ENCODE results near the gene CNTNAP2. TPM values are rescaled to one million over a fixed set of nuclear protein-coding genes. Genes with fewer than 3 reads are reported as not detected.

CNTNAP2 gene
- total RNA-seq, 1 experiment from 2014 or later: 0.03 TPM

GRCh38 chr7:147651601-147652000 is 1535.0 kb downstream of the CNTNAP2 start:
- ATAC-seq (no peak), DNase-seq (ENCODE audit: low read depth, low spot score) (no peak)
- H3K4me3 ChIP-seq (ENCODE audit: low read depth in 2 of 2, low read length in 2 of 2): no peak overlapping the region
- no peak overlapping the region for H3K27ac ChIP-seq (ENCODE audit: low read length)
- H3K36me3 ChIP-seq (ENCODE audit: control insufficient read depth, insufficient read depth, low read length): no peaks in the 10 kb centered on the region
- no peak for TF ChIP-seq TCF7L2 (IDR thresholded peaks at IDR 0.05; ENCODE audit: low read depth, low read length)
- no peak for TF ChIP-seq CTCF (IDR thresholded peaks at IDR 0.05)
- no peak for TF ChIP-seq REST (IDR thresholded peaks at IDR 0.05; ENCODE audit: insufficient read depth in 1 of 2, low read depth in 2 of 2, low read length in 1 of 2)
- TF ChIP-seq SIN3A (IDR thresholded peaks at IDR 0.05; ENCODE audit: borderline replicate concordance, insufficient read depth, low read depth, low read length): no peak
- no peak for TF ChIP-seq POLR2AphosphoS5 (IDR thresholded peaks at IDR 0.05; ENCODE audit: low read depth, low read length)
- intact Hi-C loops (cut with micrococcal nuclease; ENCODE audit: unreplicated experiment) (no loop called here), in situ Hi-C loops (cut with HindIII; ENCODE audit: low pct_unique_long_range_greater_than_20kb, low sequenced_read_pairs) (no loop called here)
- 0 out of 2 replicates have a peak, but pooled peaks cover 3% of the 10 kb centered on the region for H3K9me3 ChIP-seq (ENCODE audit: control insufficient read depth, insufficient read depth, low read depth, low read length)
- POLR2A ChIA-PET: no interaction called here
- BruUV-seq (replicated peaks): no TSS peak
- no peaks in the 10 kb centered on the region for H3K4me1 ChIP-seq (ENCODE audit: control insufficient read depth, insufficient read depth, low read length)
- CTCF ChIA-PET: no interaction called here
- H3K27me3 ChIP-seq (ENCODE audit: control insufficient read depth, insufficient read depth, low read length): no peaks in the 10 kb centered on the region

- Histone ChIP-seq H3K27me3 (ENCODE audit: control insufficient read depth, insufficient read depth, low read length) (no peaks in the 10 kb centered on the region), H3K4me1 (ENCODE audit: control insufficient read depth, insufficient read depth, low read length) (no peaks in the 10 kb centered on the region), H3K27ac (ENCODE audit: low read length) (no peak overlapping the region), H3K9me3 (ENCODE audit: control insufficient read depth, insufficient read depth, low read depth, low read length) (0 out of 2 replicates have a peak, but pooled peaks cover 3% of the 10 kb centered on the region), H3K36me3 (ENCODE audit: control insufficient read depth, insufficient read depth, low read length) (no peaks in the 10 kb centered on the region), H3K4me3 (ENCODE audit: low read depth in 2 of 2, low read length in 2 of 2) (no peak overlapping the region)
- POLR2A ChIA-PET: no interaction called here
- intact Hi-C loops (cut with micrococcal nuclease; ENCODE audit: unreplicated experiment) (no loop called here), in situ Hi-C loops (cut with HindIII; ENCODE audit: low pct_unique_long_range_greater_than_20kb, low sequenced_read_pairs) (no loop called here)
- BruUV-seq (replicated peaks): no TSS peak
- ATAC-seq (no peak), DNase-seq (ENCODE audit: low read depth, low spot score) (no peak)
- TF ChIP-seq CTCF (IDR thresholded peaks at IDR 0.05) (no peak), TCF7L2 (IDR thresholded peaks at IDR 0.05; ENCODE audit: low read depth, low read length) (no peak), SIN3A (IDR thresholded peaks at IDR 0.05; ENCODE audit: borderline replicate concordance, insufficient read depth, low read depth, low read length) (no peak), POLR2AphosphoS5 (IDR thresholded peaks at IDR 0.05; ENCODE audit: low read depth, low read length) (no peak), REST (IDR thresholded peaks at IDR 0.05; ENCODE audit: insufficient read depth in 1 of 2, low read depth in 2 of 2, low read length in 1 of 2) (no peak)
- CTCF ChIA-PET: no interaction called here
Observed at GRCh38 chr7:147653456-147653855, 1536.9 kb downstream of the CNTNAP2 start.
